Measurements from ENCODE around the gene ITGA1. TPM values are rescaled to one million over a fixed set of nuclear protein-coding genes. Genes with fewer than 3 reads are reported as not detected.

Gene ITGA1
- total and polyA plus RNA-seq, 2 of the 8 experiments (the other 6 are each of a cell fraction or from before 2014, with no cell fraction given): 2.3 to 9.0 TPM

GRCh38 chr5:52840277-52841050 is 52.7 kb downstream of the ITGA1 start:
- Histone ChIP-seq H3K14ac (ENCODE audit: insufficient read length) (no peak overlapping the region), H3K27me3 (replicated peaks in 1 of 4; ENCODE audit: control insufficient read depth in 3 of 4, extremely low read depth in 1 of 4, insufficient read depth in 3 of 4, low read length in 3 of 4) (no peaks in the 10 kb centered on the region), H3K27ac (ENCODE audit: low read depth, low read length) (no peak overlapping the region), H2BK120ac (replicated peaks; ENCODE audit: low read depth, low read length) (no peak overlapping the region), H2BK20ac (ENCODE audit: low read length) (no peak overlapping the region), H3K4me3 (ENCODE audit: extremely low read depth in 1 of 4, insufficient read depth in 2 of 4, low read depth in 3 of 4, low read length in 4 of 4) (no peak overlapping the region), H3K4me1 (replicated peaks in 1 of 4; ENCODE audit: control insufficient read depth in 3 of 4, insufficient read depth in 4 of 4, low read length in 3 of 4) (no peaks in the 10 kb centered on the region), H2AK5ac (ENCODE audit: low read depth, low read length) (no peak overlapping the region), H2BK5ac (ENCODE audit: low read depth, low read length) (no peak overlapping the region), H3K4ac (replicated peaks; ENCODE audit: insufficient read length, low read depth, low read length) (no peak overlapping the region), H2BK12ac (ENCODE audit: low read depth, low read length) (no peak overlapping the region), H3K4me2 (ENCODE audit: insufficient read depth in 1 of 2, low read depth in 2 of 2, low read length in 2 of 2) (no peak overlapping the region), H2BK15ac (ENCODE audit: low read length) (no peak overlapping the region), H3K36me3 (ENCODE audit: control insufficient read depth in 2 of 4, insufficient read depth in 4 of 4, low read length in 3 of 4) (no peaks in the 10 kb centered on the region), H3K79me2 (ENCODE audit: control insufficient read depth in 1 of 2, insufficient read depth in 2 of 2, low read length in 2 of 2) (no peaks in the 10 kb centered on the region), H4K91ac (replicated peaks; ENCODE audit: insufficient read length, low read length) (no peak overlapping the region), H3K23ac (ENCODE audit: insufficient read length) (no peak overlapping the region), H4K20me1 (replicated peaks in 1 of 2; ENCODE audit: control insufficient read depth in 1 of 2, insufficient read depth in 2 of 2, low read length in 2 of 2) (no peaks in the 10 kb centered on the region), H4K8ac (ENCODE audit: extremely low read depth, insufficient read depth, low read length) (no peak overlapping the region), H3K56ac (replicated peaks; ENCODE audit: insufficient read length, low read depth, low read length) (no peak overlapping the region), H3K18ac (ENCODE audit: extremely low read depth, low read length) (no peak overlapping the region), H4K5ac (ENCODE audit: insufficient read length, low read depth, low read length) (no peak overlapping the region), H3K23me2 (ENCODE audit: low read depth, low read length) (no peaks in the 10 kb centered on the region), H3K79me1 (ENCODE audit: low read depth, low read length) (no peaks in the 10 kb centered on the region), H3K9me3 (ENCODE audit: insufficient read depth in 2 of 2, low read depth in 1 of 2, low read length in 1 of 2) (no peaks in the 10 kb centered on the region), H3K9ac (replicated peaks in 1 of 4; ENCODE audit: extremely low read depth in 1 of 4, low read depth in 3 of 4, low read length in 3 of 4) (no peak overlapping the region), H2AFZ (ENCODE audit: low read length) (no peak overlapping the region)
- FAIRE-seq (no peak), DNase-seq (ENCODE audit: low read depth in 1 of 2, low spot score in 2 of 2) (no peak)
- ChIA-PET CTCF (ENCODE audit: partially characterized antibody) (interaction anchor here (1.0 kb wide), 1 partner anchor 54 kb away, joined by 3 read pairs; no protein-coding TSS in a partner anchor), POLR2A (ENCODE audit: partially characterized antibody) (no interaction called here)
- 86% methylated on average over 8 of the region's 8 CpGs; no CpG with 5 or more reads in 1 of the 2 experiments for WGBS, 2 experiments (ENCODE audit: extremely low coverage in 1 of 2, insufficient coverage in 1 of 2, insufficient read length in 1 of 2, insufficient replicate concordance in 2 of 2, low coverage in 1 of 2, low lambda C conversion rate in 2 of 2, missing lambda C conversion rate in 1 of 2)
- TF ChIP-seq, protein P1, sequence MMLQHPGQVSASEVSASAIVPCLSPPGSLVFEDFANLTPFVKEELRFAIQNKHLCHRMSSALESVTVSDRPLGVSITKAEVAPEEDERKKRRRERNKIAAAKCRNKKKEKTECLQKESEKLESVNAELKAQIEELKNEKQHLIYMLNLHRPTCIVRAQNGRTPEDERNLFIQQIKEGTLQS (IDR thresholded peaks at IDR 0.05; ENCODE audit: insufficient read depth, low read depth, low read length): no peak
- no peak for TF ChIP-seq CBX5 (IDR thresholded peaks at IDR 0.05; ENCODE audit: low read depth, low read length)
- TF ChIP-seq USF2 (IDR thresholded peaks at IDR 0.05; ENCODE audit: low read length): no peak
- no peak for TF ChIP-seq BCL11A (IDR thresholded peaks at IDR 0.05; ENCODE audit: low read depth in 2 of 2, low read length in 2 of 2)
- TF ChIP-seq, protein P2, sequence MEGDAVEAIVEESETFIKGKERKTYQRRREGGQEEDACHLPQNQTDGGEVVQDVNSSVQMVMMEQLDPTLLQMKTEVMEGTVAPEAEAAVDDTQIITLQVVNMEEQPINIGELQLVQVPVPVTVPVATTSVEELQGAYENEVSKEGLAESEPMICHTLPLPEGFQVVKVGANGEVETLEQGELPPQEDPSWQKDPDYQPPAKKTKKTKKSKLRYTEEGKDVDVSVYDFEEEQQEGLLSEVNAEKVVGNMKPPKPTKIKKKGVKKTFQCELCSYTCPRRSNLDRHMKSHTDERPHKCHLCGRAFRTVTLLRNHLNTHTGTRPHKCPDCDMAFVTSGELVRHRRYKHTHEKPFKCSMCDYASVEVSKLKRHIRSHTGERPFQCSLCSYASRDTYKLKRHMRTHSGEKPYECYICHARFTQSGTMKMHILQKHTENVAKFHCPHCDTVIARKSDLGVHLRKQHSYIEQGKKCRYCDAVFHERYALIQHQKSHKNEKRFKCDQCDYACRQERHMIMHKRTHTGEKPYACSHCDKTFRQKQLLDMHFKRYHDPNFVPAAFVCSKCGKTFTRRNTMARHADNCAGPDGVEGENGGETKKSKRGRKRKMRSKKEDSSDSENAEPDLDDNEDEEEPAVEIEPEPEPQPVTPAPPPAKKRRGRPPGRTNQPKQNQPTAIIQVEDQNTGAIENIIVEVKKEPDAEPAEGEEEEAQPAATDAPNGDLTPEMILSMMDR (IDR thresholded peaks at IDR 0.05; ENCODE audit: control extremely low read depth in 1 of 3, insufficient read depth in 1 of 3, low read depth in 1 of 3, low read length in 3 of 3): no peak
